K562 (cell line): Measurements from ENCODE around the gene ATP6V0D1. TPM values are rescaled to one million over a fixed set of nuclear protein-coding genes. Genes with fewer than 3 reads are reported as not detected.

ENCODE experiments used
- FOXJ2 ChIP-seq: fragments of 200-800 bp; sonication (Bioruptor generic); IDR thresholded peaks from 2 replicates; pipeline ENCODE4 v1.6.1; 2016; ENCODE audit warnings: missing genetic modification characterization, missing compliant biosample characterization
- MXI1 ChIP-seq: IDR thresholded peaks from 2 replicates; pipeline ENCODE4 v1.6.1; 2011; ENCODE audit warnings: low read depth, mild to moderate bottlenecking, improper control_type of control experiment, low read length
- NONO ChIP-seq, 2 experiments: fragments of 200-400 bp in 1 of 2; fragments of 450-650 bp in 1 of 2; formaldehyde crosslinking in 1 of 2; IDR thresholded peaks; 2 replicates each; pipeline ENCODE4 v1.6.1; 2017; ENCODE audit warnings: low read depth in 2 of 2, mild to moderate bottlenecking in 2 of 2, moderate library complexity in 2 of 2, low read length in 1 of 2
- SMAD4 ChIP-seq: fragments of 250-450 bp; sonication (Bioruptor Pico); conservative IDR thresholded peaks from 2 replicates; pipeline ENCODE4 v1.8.0; 2021; ENCODE audit warnings: inconsistent platforms, mild to moderate bottlenecking, moderate library complexity
- TFAM ChIP-seq: fragments of 250-450 bp; sonication (Bioruptor Pico); conservative IDR thresholded peaks from 2 replicates; pipeline ENCODE4 v1.5.0; 2021; ENCODE audit warnings: mild to moderate bottlenecking, moderate library complexity
- U2AF1 ChIP-seq: fragments of 200-400 bp; formaldehyde crosslinking; optimal IDR thresholded peaks from 2 replicates; pipeline ENCODE3; 2017; ENCODE audit warnings: mild to moderate bottlenecking, low read depth, low read length, moderate library complexity
- ZC3H11A ChIP-seq: IDR thresholded peaks from 2 replicates; pipeline ENCODE4 v1.6.1; 2012; ENCODE audit warnings: low read depth, low read length, improper control_type of control experiment
- ZNF263 ChIP-seq: sonication (generic); formaldehyde crosslinking; IDR thresholded peaks from 2 replicates; pipeline ENCODE4 v1.8.0; 2022; ENCODE audit warnings: mild to moderate bottlenecking, missing genetic modification reagents, borderline replicate concordance
- polyA plus RNA-seq, 8 experiments: library from polyadenylated mRNA; depleted of rRNA in 4 of 8; stranded (reverse) in 5 of 8; unstranded in 3 of 8; fragments of >200 nt; fragmentation: Nextera tagmentation in 2 of 8; fragmentation: Illumina TruSeq in 1 of 8; extraction: Ambion mirVana in 2 of 8; extraction: Trizol in 1 of 8; gene quantifications; 2 replicates each; pipeline versions ENCODE4 v1.2.1 to v1.2.3, GENCODE V29; 2011 to 2014; ENCODE audit warnings: inconsistent platforms in 1 of 8, missing spikeins in 1 of 8
- total RNA-seq, 7 experiments: library from RNA; depleted of rRNA in 6 of 7; stranded (reverse); fragments of >200 nt in 6 of 7; fragmentation: Illumina TruSeq in 2 of 7; extraction: Trizol in 2 of 7; gene quantifications; 2 replicates each; pipeline versions ENCODE4 v1.2.1 to v1.2.3, GENCODE V29; 2011 to 2021; ENCODE audit warnings: low replicate concordance in 1 of 7
- TF ChIP-seq, protein P1 (sequence below): fragments of 250-450 bp; sonication (Bioruptor Pico); IDR thresholded peaks from 2 replicates; pipeline ENCODE4 v1.5.0; 2021; ENCODE audit warnings: mild to moderate bottlenecking, moderate library complexity
- TF ChIP-seq, protein P2 (sequence below): fragments of 450-650 bp; formaldehyde crosslinking; conservative IDR thresholded peaks from 2 replicates; pipeline ENCODE4 v1.4.0; 2022; ENCODE audit warnings: mild to moderate bottlenecking, missing genetic modification characterization
- TF ChIP-seq, protein P3 (sequence below), 2 experiments: fragments of 450-650 bp in 1 of 2; sonication (generic) in 1 of 2; formaldehyde crosslinking in 1 of 2; IDR thresholded peaks in 1 of 2; conservative IDR thresholded peaks in 1 of 2; 2 replicates each; pipeline versions ENCODE4 v1.6.1 to v1.8.1; 2016 to 2023; ENCODE audit warnings: mild to moderate bottlenecking in 2 of 2, moderate library complexity in 2 of 2, inconsistent platforms in 1 of 2, missing genetic modification reagents in 1 of 2
- TF ChIP-seq, protein P4 (sequence below): sonication (generic); formaldehyde crosslinking; IDR thresholded peaks from 2 replicates; pipeline ENCODE4 v1.8.0; 2022; ENCODE audit warnings: missing genetic modification reagents, mild to moderate bottlenecking, moderate library complexity, borderline replicate concordance
- TF ChIP-seq, protein P5 (sequence below): sonication (generic); formaldehyde crosslinking; IDR thresholded peaks from 2 replicates; pipeline ENCODE4 v1.8.0; 2022; ENCODE audit warnings: mild to moderate bottlenecking, missing genetic modification reagents
- TF ChIP-seq, protein P6 (sequence below): fragments of 250-450 bp; sonication (Bioruptor Pico); IDR thresholded peaks from 2 replicates; pipeline ENCODE4 v1.8.0; 2022; ENCODE audit warnings: inconsistent platforms

The ATP6V0D1 gene
- total and polyA plus RNA-seq, 9 of the 15 experiments (the other 6 are each of a cell fraction or from before 2014, with no cell fraction given): 23.2 to 69.7 (median 45.6) TPM

DNA sequence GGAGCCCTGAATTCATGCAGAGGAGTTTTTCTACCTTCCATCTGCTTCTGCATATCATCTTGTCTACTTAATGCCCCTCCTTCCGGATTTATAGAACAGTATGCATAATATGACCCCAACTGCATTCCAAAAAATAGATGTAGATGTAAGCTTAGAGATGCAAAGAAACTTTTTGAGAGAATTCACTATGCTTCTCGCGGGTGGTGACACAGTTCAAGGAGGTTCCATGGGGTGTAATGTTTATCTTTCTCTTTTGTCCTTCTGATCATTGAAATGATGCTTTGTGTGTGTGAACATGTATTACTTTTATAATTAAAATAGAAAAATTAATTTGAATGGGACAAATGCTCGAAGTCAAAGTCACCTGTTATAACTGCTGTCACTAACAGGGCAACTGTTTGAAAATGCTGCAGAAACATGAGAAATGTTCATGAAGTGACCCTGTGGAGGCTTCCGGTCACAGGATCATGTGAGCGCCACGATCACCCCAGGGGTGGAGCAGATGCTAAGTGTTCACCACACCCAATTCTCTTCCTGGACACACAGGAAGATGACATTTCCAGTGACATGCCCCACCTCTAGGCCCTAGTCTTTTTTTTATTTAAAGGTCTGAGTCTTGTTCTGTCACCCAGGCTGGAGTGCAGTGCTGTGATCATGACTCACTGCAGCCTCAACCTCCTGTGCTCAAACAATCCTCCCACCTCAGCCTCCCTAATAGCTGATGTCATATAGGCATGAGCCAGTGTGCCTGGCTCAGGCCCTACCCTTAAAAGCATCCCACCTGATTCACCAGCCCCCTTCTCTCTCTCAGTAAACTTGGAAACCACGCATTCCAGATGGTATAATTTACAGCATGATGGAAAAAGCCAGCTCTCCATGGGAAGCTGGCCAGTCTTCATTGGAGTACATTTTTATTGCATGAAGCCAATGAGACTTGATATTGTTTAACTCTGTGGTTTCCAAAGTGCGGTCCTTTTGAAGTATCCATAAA, 23.4 kb upstream of the ATP6V0D1 start (continued):
- TF ChIP-seq, protein P1, sequence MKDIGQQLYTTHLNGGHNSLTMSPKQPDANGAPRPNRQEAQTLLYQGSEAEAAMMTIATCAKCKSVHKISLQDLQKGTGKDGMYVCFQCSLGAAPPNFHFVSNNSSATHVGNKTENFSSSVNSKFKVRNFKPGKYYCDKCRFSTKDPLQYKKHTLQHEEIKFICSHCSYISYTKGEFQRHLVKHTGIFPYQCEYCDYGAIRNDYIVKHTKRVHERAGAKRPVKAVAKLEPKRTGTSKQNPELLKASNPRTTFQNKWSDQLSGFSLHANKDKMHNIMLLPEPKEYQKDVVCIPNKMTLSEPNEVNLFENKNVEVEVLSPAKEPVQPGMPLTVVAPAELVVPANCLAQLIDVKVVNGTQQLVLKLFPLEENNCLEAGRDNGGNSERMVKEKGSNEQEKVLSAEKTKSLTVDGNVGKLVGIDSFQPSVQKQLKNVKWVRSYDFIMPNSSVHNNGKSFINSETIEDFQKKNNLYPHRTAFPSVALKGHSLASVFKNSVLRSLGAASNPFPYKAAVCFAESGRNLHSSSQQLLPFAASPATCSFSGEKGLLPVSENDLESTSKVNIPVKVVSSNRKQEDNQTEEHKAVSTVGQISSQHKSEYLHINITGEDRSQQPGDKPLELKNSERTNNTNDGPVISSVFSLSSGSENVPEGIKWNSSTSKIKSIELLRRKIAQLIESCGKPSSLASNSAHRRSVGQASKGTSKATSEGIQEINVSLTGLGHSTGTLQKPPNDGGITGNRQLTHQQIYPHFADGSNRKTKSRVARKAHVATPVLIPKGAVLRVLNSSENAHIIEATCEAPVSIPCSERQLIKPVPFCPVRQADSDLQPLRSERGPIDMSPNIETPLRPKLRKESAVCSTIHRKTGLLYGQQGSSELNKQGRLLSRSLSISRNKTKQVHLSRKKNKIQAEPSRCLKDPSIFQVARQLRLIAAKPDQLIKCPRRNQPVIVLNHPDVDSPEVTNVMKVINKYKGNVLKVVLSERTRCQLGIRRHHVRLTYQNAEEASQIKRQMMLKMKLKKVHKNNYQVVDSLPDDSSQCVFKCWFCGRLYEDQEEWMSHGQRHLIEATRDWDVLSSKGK (CRISPR knock-in tag): no peak
- TF ChIP-seq, protein P2, sequence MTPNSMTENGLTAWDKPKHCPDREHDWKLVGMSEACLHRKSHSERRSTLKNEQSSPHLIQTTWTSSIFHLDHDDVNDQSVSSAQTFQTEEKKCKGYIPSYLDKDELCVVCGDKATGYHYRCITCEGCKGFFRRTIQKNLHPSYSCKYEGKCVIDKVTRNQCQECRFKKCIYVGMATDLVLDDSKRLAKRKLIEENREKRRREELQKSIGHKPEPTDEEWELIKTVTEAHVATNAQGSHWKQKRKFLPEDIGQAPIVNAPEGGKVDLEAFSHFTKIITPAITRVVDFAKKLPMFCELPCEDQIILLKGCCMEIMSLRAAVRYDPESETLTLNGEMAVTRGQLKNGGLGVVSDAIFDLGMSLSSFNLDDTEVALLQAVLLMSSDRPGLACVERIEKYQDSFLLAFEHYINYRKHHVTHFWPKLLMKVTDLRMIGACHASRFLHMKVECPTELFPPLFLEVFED: no peak
- TF ChIP-seq NONO (IDR thresholded peaks at IDR 0.05; ENCODE audit: low read depth in 2 of 2, low read length in 1 of 2) (no peak), ZC3H11A (no peak), FOXJ2 (tag) (no peak; the same call in 1 of the 2 replicates), TFAM (no peak), ZNF263 (CRISPR knock-in tag) (no peak), SMAD4 (CRISPR knock-in tag) (no peak; the same call in 1 of the 2 replicates), MXI1 (peak; percentile 61; the same call in 1 of the 2 replicates), U2AF1 (no peak)
- TF ChIP-seq, protein P3, sequence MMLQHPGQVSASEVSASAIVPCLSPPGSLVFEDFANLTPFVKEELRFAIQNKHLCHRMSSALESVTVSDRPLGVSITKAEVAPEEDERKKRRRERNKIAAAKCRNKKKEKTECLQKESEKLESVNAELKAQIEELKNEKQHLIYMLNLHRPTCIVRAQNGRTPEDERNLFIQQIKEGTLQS (IDR thresholded peaks at IDR 0.05): peak; percentile 95
- TF ChIP-seq, protein P3 (CRISPR knock-in tag; conservative IDR thresholded peaks at IDR 0.05): 0 out of 2 replicates have a peak, but pooled peaks have one; percentile 41
- TF ChIP-seq, protein P4, sequence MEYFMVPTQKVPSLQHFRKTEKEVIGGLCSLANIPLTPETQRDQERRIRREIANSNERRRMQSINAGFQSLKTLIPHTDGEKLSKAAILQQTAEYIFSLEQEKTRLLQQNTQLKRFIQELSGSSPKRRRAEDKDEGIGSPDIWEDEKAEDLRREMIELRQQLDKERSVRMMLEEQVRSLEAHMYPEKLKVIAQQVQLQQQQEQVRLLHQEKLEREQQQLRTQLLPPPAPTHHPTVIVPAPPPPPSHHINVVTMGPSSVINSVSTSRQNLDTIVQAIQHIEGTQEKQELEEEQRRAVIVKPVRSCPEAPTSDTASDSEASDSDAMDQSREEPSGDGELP (CRISPR knock-in tag): peak; percentile 49; the same call in 1 of the 2 replicates
- TF ChIP-seq, protein P5, sequence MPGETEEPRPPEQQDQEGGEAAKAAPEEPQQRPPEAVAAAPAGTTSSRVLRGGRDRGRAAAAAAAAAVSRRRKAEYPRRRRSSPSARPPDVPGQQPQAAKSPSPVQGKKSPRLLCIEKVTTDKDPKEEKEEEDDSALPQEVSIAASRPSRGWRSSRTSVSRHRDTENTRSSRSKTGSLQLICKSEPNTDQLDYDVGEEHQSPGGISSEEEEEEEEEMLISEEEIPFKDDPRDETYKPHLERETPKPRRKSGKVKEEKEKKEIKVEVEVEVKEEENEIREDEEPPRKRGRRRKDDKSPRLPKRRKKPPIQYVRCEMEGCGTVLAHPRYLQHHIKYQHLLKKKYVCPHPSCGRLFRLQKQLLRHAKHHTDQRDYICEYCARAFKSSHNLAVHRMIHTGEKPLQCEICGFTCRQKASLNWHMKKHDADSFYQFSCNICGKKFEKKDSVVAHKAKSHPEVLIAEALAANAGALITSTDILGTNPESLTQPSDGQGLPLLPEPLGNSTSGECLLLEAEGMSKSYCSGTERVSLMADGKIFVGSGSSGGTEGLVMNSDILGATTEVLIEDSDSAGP (CRISPR knock-in tag): no peak
- TF ChIP-seq, protein P6, sequence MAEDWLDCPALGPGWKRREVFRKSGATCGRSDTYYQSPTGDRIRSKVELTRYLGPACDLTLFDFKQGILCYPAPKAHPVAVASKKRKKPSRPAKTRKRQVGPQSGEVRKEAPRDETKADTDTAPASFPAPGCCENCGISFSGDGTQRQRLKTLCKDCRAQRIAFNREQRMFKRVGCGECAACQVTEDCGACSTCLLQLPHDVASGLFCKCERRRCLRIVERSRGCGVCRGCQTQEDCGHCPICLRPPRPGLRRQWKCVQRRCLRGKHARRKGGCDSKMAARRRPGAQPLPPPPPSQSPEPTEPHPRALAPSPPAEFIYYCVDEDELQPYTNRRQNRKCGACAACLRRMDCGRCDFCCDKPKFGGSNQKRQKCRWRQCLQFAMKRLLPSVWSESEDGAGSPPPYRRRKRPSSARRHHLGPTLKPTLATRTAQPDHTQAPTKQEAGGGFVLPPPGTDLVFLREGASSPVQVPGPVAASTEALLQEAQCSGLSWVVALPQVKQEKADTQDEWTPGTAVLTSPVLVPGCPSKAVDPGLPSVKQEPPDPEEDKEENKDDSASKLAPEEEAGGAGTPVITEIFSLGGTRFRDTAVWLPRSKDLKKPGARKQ: no peak
